HG03135 (cell line): ENCODE measurements around the gene UVRAG.

ENCODE experiments used
- ATAC-seq: cut with Tn5 transposase; IDR thresholded peaks from one replicate; pipeline ENCODE4 v1.9.1; 2021; ENCODE audit warnings: mild to moderate bottlenecking, moderate library complexity; ENCODE audit not compliant: unreplicated experiment

UVRAG gene

GRCh38 chr11:75783416-75784084 lies 31.5 kb upstream of the UVRAG start:
- ATAC-seq, result no peak

GRCh38 chr11:75784085-75784478 lies 30.9 kb upstream of the UVRAG start:
- ATAC-seq, result no peak

DNA sequence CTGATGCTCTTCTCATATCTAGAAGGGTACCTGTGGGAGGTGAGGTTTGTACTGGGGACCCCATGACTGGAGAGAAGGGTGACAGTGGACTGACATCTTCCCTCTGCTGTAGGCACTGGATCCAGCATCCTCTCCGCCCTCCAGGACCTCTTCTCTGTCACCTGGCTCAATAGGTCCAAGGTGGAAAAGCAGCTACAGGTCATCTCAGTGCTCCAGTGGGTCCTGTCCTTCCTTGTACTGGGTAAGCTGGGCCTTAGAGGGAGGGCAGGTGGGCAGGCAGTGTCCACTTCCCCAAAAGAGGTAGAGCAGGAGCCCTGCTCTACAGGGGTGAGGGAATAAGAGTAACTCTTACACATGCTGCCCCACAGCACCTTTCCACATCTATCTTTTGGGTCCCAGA lies 30.5 kb upstream of the UVRAG start:
- ATAC-seq, result no peak

DNA sequence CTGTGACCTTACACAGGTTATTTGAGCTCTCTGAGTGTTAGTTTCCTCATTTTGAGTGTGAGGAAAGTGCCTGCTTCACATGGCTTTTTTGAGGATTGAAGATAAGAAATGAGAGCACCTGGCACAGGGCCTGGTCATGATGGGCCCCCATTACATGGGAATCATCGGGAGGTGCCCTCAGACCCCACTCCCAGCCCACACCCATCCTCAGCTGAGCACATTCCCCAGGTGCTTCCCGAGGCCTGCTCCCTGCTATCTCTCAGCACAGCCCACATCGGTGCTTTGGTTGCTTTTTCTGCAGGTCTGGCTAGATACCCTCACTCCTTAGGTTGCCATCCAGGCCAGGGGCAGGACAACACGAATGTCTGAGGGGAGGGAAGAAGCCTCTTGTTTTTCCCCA lies 29.8 kb upstream of the UVRAG start:
- no peak for ATAC-seq

GRCh38 chr11:75786101-75786736 lies 28.8 kb upstream of the UVRAG start:
- ATAC-seq, result no peak

DNA sequence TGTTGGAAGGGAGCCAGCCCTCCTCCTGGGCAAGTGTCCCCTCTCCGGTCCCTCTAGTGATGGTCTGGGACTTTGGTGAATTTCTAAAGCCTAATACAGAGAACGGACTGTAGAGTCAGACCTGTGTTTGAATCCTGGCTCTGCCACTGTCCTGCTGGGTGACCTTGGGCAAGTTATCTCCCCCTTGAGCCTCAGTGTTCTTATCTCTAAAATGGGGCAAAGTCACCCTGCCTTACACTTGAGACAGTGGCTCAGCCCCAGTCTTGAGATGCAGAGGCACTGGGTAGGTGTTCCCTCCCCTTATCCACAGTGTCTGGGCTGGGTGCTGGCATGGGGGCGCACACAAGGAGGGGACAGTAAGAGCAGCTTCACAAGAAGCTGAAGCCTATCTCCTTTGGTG lies 25.5 kb upstream of the UVRAG start:
- no peak for ATAC-seq

GRCh38 chr11:75790986-75791385 lies 24.0 kb upstream of the UVRAG start:
- no peak for ATAC-seq

GRCh38 chr11:75792127-75792731 lies 22.8 kb upstream of the UVRAG start:
- no peak for ATAC-seq

DNA sequence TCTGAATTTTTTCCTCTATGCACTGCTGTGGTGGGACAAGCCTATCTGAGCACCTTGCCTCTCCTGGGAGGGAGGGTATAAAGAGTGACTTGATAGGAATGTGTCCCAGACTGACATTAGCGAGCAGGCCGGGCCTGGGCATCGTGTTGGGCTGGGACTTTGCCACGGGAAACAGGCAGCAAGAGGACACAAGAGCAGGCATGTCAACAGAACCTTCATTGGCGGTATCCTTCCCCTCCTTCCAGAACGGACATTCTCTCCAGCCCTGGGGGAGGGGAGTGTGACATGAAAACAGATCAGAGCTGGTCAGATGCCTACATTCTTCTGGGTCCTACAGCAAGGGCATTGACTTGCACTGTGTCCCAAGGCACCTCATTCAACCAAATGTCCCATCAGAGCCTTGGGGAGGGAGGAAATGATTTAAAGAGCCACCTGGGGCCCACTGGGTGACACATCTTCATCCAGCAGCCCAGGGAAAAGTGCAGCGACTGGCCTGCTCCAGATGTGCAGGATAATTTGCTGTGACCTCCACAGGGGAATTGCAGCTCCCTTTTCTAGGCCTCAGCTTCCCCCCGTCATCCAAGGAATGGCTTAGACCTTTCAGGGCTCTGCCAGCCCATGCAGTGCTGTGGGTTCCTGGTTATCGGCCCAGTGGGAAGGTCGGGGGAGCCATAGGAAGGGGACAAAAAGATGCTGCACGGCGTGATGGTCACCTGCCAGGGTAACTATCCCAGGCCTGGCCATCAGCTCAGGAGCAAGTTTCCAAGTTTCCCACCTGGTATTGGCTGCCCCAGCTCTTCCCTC lies 21.8 kb upstream of the UVRAG start:
- ATAC-seq, result no peak

DNA sequence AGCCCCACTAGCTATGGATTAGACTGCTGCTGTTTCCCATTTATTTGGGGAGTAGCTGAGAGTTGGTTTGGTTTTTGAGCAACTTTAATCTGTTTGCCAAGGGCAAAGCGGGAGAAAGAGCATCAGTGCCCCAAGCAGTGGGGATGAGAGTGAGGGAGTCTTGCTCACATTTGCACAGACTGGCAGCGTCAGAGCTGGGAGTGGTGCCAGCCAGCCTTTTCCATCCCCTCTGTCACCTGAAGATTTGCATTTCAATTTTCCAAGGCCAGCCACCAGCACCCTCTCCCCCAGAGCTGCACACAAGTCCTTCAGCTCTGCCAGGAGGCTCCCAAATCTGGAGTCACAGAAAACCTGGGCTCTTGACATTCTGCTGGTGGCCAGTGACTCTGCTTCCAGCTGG lies 21.0 kb upstream of the UVRAG start:
- no peak for ATAC-seq

- ATAC-seq, result no peak
Measured at GRCh38 chr11:75795276-75796090, 19.5 kb upstream of the UVRAG start.

- ATAC-seq, result no peak
Measured at GRCh38 chr11:75796091-75796435, 18.9 kb upstream of the UVRAG start.

DNA sequence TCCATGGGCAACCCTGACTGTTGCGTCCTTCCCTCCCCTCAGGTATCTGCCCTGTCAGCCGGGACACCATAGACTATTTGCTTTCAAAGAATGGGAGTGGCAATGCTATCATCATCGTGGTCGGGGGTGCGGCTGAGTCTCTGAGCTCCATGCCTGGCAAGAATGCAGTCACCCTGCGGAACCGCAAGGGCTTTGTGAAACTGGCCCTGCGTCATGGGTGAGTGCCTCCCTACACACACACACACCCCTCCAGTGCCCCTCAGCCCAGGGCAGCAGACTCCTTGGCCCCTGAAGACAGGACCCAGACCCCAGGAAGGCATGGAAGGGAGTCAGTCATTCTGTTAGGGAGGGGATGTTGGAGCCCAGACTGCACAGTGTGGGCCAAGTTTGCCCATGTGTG lies 17.9 kb upstream of the UVRAG start:
- ATAC-seq, result no peak

DNA sequence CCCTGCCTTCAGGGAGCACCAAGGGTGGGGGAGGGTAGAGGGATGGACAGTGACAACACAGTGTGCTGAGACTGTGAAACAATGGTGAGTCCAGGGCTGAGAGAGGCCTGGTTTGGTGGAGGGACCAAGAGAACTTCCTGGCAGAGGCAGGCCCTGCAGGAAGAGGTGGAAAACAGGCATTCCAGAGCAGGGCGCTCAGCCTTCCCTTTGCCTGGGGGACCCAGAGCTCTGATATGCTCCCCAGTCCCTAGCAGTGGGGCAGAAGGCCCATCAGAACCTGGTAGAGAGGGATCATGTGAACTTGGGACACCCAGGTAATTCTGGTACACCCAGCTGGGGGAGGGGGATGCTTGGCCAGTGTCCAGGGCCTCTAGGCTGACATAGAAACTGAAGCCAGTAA lies 17.2 kb upstream of the UVRAG start:
- no peak for ATAC-seq

GRCh38 chr11:75800136-75800675 lies 14.8 kb upstream of the UVRAG start:
- ATAC-seq, result no peak

GRCh38 chr11:75800728-75801361 lies 14.2 kb upstream of the UVRAG start:
- no peak for ATAC-seq

DNA sequence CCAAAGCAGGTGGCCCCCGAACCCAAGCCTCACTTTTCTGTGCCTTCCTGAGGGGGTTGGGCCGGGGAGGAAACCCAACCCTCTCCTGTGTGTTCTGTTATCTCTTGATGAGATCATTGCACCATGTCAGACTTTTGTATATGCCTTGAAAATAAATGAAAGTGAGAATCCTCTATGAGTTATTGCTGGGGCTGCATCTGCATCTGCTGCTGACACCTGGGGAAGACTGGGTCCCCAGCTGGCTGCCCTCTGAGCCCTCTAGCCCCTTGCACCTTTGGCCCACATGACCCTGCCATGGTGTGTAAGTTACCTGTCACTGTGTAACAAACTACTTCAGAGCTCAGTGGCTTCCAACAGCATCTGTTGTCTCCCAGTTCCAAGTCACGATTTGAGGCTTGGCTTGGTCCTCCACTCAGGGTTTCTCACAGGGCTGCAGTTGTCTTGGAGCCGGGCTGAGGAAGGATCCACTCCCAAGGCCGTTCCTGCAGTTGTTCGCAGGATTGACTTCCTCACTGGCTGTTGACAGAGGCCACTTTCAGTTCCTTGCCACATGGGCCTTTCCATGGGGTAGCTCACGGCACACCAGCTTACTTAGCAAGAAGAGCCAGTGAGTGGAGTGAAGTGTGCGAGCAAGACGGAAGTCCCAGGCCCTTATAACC lies 13.5 kb upstream of the UVRAG start:
- no peak for ATAC-seq

GRCh38 chr11:75802021-75802912 lies 12.7 kb upstream of the UVRAG start:
- ATAC-seq, result no peak
